Posterior vena cava (tissue), 2 donors: ENCODE measurements around the gene SMARCA4. TPM values are rescaled to one million over a fixed set of nuclear protein-coding genes. Genes with fewer than 3 reads are reported as not detected.
"Not testable (repeated sequence)": the region's sequence is repeated elsewhere in the genome, so short reads cannot be mapped to it uniquely, and the experiment has no call there.

ENCODE experiments used
- DNase-seq: peaks from one replicate; pipeline ENCODE4 v3.0.0-alpha.2; 2020; ENCODE audit warnings: low spot score
- intact Hi-C, 2 donors: fragments of 100-400 bp; cut with DNase I; formaldehyde crosslinking; loops; one replicate each; pipeline versions ENCODE4 v1.14.1 to v1.14.2; 2022 to 2023
- total RNA-seq, 2 donors: library from RNA; stranded (reverse); fragmentation: NEBNext Ultra II Directional; extraction: Animal tissue kit (Norgen Biotek cat#: 25700); gene quantifications; one replicate each; pipeline ENCODE4 v1.2.1, GENCODE V29; 2021
- donor health status: DM: yes; HTN: yes; CAD: no.
- donor health status: DM: yes; HTN: yes; CAD: no.

Gene SMARCA4
- total RNA-seq, 2 donors from 2014 or later: 68.2 to 68.8 TPM

DNA sequence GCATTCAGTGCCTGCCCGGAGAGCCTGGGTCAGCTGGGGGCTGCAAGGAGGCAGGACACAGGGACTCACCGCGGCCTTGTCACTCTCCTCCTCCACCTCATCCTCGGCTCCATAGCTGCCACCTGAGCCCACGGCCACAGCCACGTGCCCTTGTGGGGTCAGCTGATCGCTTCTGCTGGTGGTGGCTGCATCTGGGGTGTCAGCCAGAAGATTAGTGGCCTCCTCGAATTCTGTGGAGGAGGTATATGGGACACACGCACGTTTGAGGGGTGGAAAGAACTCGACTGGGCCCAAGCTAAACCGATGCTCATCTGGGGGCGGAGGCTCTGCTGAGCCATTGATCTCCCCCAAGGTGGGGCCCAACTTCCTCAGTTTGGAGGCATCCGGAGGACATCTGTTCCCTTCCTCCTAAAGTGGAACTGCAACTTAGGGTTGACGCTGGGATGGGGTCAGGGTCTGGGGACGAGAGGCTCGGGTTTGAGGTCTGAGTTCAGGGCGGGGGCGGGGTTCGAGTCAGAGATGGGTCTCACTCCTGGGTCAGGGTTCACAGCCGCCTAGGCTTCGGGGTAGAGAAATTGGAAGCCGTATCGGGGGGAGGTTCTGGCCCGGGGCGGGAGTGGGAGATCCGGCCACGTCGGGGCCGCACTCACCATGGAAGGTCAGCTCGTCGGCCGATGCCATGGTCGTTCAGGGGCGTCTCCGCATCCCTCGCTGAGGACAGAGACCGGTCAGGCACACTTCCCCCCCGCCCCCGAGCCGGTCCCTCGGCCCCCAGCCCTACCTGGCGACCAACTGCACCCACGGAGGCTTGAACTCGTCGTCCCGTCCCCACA is 32.9 kb upstream of the SMARCA4 start:
- DNase-seq: no peak
- intact Hi-C loops: no loop called here

GRCh38 chr19:10928563-10929401 is 32.0 kb upstream of the SMARCA4 start, which contains the start of the genes TIMM29 and YIPF2:
TSS of gene TIMM29 (plus strand) at chr19:10928811. CDS start at chr19:10928823, 12 bp downstream.
TSS of gene YIPF2 (minus strand) at chr19:10928639. CDS start at chr19:10928410, 229 bp downstream.
- intact Hi-C loops: no loop called here
- peak; percentile 99 for DNase-seq

- intact Hi-C loops: no loop called here
- DNase-seq: no peak
These were observed 31.4 kb upstream of the SMARCA4 start for GRCh38 chr19:10929402-10929794.

- intact Hi-C loops: no loop called here
- no peak for DNase-seq
These were observed 25.3 kb upstream of the SMARCA4 start for GRCh38 chr19:10935371-10936059.

- intact Hi-C loops: no loop called here
- DNase-seq: no peak
These were observed 24.2 kb upstream of the SMARCA4 start for GRCh38 chr19:10936661-10937084.

DNA sequence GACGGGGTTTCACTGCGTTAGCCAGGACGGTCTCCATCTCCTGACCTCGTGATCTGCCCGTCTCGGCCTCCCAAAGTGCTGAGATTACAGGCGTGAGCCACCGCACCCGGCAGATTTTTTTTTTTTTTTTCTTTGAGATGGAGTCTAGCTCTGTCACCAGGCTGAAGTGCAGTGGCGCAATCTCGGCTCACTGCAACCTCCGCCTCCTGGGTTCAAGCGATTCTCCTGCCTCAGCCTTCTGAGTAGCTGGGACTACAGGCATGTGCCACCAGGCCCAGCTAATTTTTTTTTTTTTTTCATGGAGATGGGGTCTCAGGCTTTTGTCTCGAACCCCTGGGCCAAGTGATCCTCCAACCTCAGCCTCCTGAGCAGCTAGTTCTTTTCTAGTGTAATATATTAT is 19.2 kb upstream of the SMARCA4 start:
- intact Hi-C loops: loop anchor here in 1 of 2 donors (5.0 kb wide), 1 partner anchor 86 kb away; no protein-coding TSS in a partner anchor
- not testable (repeated sequence) for DNase-seq

GRCh38 chr19:10943412-10943811 is 17.4 kb upstream of the SMARCA4 start:
- not testable (repeated sequence) for DNase-seq
- intact Hi-C loops: loop anchor here in 1 of 2 donors (5.0 kb wide), 1 partner anchor 84 kb away; no protein-coding TSS in a partner anchor

DNA sequence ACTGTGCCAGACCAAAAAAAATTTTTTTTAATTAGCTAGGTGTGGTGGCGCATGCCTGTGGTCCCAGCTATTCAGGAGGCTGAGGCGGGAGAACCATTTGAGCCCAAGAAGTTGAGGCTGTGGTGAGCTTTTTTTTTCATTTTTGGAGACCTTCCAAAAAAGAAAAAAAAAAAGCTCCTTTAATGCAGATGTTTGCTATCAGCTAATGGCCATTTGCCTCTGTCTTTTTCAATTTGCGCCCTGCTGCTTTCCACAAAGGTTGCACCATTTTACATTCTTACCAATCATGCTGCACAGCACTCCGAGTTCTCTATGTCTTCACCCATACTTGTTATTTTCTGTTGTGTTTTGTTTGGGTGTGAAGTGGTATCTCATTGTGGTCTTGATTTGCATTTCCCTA is 15.6 kb upstream of the SMARCA4 start:
- DNase-seq: no peak
- intact Hi-C loops: no loop called here

GRCh38 chr19:10946958-10947657 is 13.7 kb upstream of the SMARCA4 start:
- no peak for DNase-seq
- intact Hi-C loops: no loop called here

DNA sequence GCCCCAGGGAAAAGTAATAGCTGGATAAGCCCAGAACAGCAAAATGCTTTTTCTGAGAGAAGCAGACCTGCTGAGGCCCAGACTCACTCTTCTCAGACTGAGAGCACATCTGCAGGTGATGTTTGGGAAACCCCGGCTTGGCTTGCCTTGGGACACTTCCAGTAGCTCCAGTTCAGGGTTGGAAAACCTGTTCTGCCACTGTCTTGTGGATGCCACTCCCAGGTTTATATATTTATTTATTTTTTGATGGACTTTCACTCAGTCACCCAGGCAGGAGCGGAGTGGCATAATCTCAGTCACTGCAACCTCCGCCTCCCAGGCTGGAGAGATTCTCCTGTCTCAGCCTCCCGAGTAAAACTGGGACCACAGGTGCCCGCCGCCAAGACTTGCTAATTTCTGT is 8.0 kb upstream of the SMARCA4 start:
- intact Hi-C loops: loop anchor here (2.0 to 10.0 kb wide), 2 partner anchors 52 to 62 kb away; no protein-coding TSS in a partner anchor

GRCh38 chr19:10959277-10959968 is 1.4 kb upstream of the SMARCA4 start:
- intact Hi-C loops: loop anchor here in 1 of 2 donors (10.0 kb wide), 1 partner anchor 55 kb away; no protein-coding TSS in a partner anchor
- DNase-seq: not testable (repeated sequence)

More for the DNA sequence above, 8.0 kb upstream of the SMARCA4 start:
- no peak for DNase-seq

DNA sequence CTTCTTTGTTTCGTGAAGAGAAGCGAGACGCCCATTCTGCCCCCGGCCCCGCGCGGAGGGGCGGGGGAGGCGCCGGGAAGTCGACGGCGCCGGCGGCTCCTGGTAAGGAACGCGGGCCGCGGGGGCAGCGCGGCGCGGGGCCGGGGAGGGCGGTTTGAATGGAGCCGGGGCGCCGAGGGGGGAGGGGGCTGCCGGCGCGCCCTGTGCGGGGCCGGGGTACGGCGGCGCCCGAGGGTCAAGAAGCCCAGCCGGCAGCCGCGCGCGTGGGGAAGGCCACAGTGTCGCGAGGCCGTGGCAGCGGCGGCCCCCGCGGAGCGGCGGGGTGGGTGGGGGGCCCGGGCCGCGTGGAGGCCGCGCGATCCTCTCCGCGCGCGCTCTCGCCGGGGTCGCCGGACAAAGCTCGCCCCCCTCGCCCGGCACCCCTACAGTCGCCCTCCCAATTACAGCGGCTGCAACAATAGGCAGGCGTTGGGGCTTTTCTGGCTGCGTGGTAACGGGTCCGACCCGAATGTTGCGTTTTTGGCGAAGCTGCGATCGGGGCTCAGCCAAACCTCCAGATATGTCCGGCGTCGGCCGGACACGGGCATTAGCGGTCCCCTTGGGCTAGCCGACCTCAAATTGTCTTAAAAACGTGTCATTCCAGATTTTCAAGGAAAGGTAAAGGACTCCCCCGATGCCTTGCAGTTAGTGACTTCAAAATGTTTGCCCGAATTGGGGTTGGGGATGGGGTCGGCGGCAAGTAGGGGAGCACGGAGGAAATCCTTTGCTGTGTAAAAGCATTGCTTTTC is 437 bp downstream of the SMARCA4 start:
- peak; percentile 86 for DNase-seq
- intact Hi-C loops: no loop called here

DNA sequence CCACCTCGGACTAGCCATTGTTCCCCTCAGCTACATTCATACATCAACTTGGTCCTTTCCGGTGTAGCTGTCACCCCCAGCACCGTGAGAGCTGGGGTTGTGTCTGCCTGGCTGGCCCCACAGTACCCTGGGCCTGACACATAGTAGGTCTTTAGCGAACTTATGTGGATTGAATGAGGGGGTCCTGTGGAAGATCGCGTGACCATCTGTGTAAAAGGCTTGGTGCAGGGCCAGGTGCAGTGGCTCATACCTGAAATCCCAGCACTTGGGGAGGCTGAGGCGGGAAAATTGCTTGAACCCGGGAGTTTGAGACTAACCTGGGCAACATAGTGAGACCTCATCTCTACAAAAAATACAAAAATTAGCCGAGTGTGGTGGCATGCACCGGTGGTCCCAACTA is 2.0 kb downstream of the SMARCA4 start:
- intact Hi-C loops: no loop called here
- no peak for DNase-seq

DNA sequence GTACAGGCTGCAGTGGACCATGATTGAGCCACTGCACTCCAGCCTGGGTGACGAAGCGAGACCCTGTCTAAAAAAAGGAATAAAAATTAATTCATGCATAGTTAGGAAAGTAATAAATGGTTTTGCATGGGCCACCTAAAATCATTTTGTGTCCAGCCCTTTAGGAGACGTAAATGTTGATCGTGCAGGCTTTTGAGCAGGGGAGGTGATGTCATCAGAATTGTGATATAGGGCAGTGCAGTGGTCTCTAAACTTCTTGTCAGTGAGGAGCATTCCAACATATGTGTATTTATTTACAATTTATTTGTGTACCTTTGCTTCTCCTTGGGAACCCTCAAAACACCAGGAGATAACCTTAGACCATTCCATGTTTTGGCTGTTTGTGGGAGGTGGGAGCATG is 3.0 kb downstream of the SMARCA4 start:
- no peak for DNase-seq
- intact Hi-C loops: no loop called here

DNA sequence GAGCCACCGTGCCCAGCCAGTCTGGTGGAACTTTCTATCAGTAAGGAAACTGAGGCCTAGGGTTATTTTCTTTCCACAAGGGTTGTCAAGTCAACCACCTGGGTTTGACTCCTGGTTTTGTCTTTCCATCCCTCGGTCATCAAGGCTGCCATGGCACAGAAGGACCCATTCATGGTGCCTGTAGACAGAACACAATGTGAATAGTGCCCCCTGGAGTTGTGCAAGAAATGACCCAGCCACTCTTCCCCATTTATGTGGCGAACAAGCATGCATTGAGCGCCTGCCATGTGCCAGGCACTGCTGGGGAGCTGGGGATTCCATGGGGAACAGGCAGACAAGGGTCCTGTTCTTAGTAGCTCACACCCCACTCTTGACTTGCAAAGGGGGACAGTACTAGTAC is 4.1 kb downstream of the SMARCA4 start:
- DNase-seq: no peak
- intact Hi-C loops: no loop called here

DNA sequence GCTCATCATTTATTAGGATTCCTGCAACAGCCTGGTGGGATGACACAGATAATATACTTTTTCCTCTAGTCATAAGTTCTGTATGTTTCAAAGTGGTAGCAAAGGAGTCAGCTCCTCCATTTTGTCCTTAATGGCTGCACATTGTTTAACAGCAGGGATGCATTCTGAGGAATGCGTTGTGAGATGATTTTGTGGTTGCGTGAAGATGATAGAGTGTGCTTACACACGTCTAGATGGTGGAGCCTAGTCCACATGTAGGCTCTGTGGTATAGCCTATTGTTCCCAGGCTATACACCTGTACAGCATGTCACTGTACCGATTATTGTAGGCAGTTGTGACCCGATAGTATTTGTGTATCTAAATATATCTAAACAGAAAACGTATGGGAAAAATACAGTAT is 4.6 kb downstream of the SMARCA4 start:
- no peak for DNase-seq
- intact Hi-C loops: no loop called here

DNA sequence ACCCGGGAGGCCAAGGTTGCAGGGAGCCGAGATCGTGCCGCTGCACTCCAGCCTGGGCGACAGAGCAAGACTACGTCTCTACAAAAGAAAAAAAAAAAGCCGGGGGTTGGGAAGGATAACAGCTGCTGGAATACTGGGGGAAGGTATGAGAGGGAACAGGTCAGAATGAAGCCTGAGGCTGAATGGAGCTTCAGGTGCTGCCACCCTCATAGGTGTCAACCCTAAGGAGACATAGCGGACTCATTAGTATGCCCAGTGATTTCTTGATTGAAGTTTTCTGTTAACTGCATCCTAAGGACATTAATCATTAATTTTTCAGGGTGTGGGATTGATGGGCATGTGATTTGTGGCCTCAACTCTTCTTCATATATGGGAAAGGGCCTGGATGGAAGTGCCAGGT is 6.0 kb downstream of the SMARCA4 start:
- no peak for DNase-seq
- intact Hi-C loops: no loop called here
